ENCODE data around the gene VPS8.

Gene VPS8

GRCh38 chr3:184850201-184850600 is 38.2 kb downstream of the VPS8 start:
- Histone ChIP-seq H3K27me3 (ENCODE audit: insufficient read depth, low read length) (no peaks in the 10 kb centered on the region), H3K36me3 (ENCODE audit: insufficient read depth, low read length) (peaks cover 36% of the 10 kb centered on the region), H3K9ac (ENCODE audit: low read length) (no peak overlapping the region), H3F3A (ENCODE audit: insufficient read depth, low read length) (no peaks in the 10 kb centered on the region), H3K79me2 (ENCODE audit: insufficient read depth, low read length) (no peaks in the 10 kb centered on the region), H3K4me3 (ENCODE audit: low read depth, low read length, poor library complexity, severe bottlenecking) (no peak overlapping the region), H3K9me3 (ENCODE audit: low read length) (no peaks in the 10 kb centered on the region), H4K20me1 (ENCODE audit: insufficient read depth, low read length) (no peaks in the 10 kb centered on the region), H3K4me1 (ENCODE audit: insufficient read depth, low read length, severe bottlenecking) (no peaks in the 10 kb centered on the region), H3K4me2 (ENCODE audit: low read length) (no peak overlapping the region), H3K9me2 (ENCODE audit: low read depth, low read length) (no peaks in the 10 kb centered on the region), H3K27ac (ENCODE audit: low read depth, low read length, poor library complexity, severe bottlenecking) (no peak overlapping the region), H2AFZ (ENCODE audit: low read length) (no peak overlapping the region)
- TF ChIP-seq CTCF (IDR thresholded peaks at IDR 0.05; ENCODE audit: low read length) (no peak), EZH2 (IDR thresholded peaks at IDR 0.05; ENCODE audit: borderline replicate concordance, low read length) (no peak)

GRCh38 chr3:184857099-184857498 is 45.1 kb downstream of the VPS8 start:
- H3K36me3 ChIP-seq (ENCODE audit: insufficient read depth, low read length): peaks cover 72% of the 10 kb centered on the region
- H4K20me1 ChIP-seq (ENCODE audit: insufficient read depth, low read length): no peaks in the 10 kb centered on the region

GRCh38 chr3:184864000-184864399 is 52.0 kb downstream of the VPS8 start:
- no peak overlapping the region for H3K9ac ChIP-seq (ENCODE audit: low read length)
- no peaks in the 10 kb centered on the region for H3K9me3 ChIP-seq (ENCODE audit: low read length)
- no peak overlapping the region for H3K4me3 ChIP-seq (ENCODE audit: low read depth, low read length, poor library complexity, severe bottlenecking)
- no peak overlapping the region for H2AFZ ChIP-seq (ENCODE audit: low read length)
- no peak overlapping the region for H3K4me2 ChIP-seq (ENCODE audit: low read length)
- no peaks in the 10 kb centered on the region for H3K9me2 ChIP-seq (ENCODE audit: low read depth, low read length)
- H3K27me3 ChIP-seq (ENCODE audit: insufficient read depth, low read length): no peaks in the 10 kb centered on the region
- no peaks in the 10 kb centered on the region for H3F3A ChIP-seq (ENCODE audit: insufficient read depth, low read length)
- H3K36me3 ChIP-seq (ENCODE audit: insufficient read depth, low read length): peaks cover 66% of the 10 kb centered on the region
- H3K27ac ChIP-seq (ENCODE audit: low read depth, low read length, poor library complexity, severe bottlenecking): no peak overlapping the region
- no peaks in the 10 kb centered on the region for H4K20me1 ChIP-seq (ENCODE audit: insufficient read depth, low read length)
- TF ChIP-seq EZH2 (IDR thresholded peaks at IDR 0.05; ENCODE audit: borderline replicate concordance, low read length) (no peak), CTCF (IDR thresholded peaks at IDR 0.05; ENCODE audit: low read length) (no peak)
- H3K4me1 ChIP-seq (ENCODE audit: insufficient read depth, low read length, severe bottlenecking): no peaks in the 10 kb centered on the region
- no peaks in the 10 kb centered on the region for H3K79me2 ChIP-seq (ENCODE audit: insufficient read depth, low read length)

More at GRCh38 chr3:184857099-184857498, 45.1 kb downstream of the VPS8 start:
- Histone ChIP-seq H3K79me2 (ENCODE audit: insufficient read depth, low read length) (no peaks in the 10 kb centered on the region), H3K9me3 (ENCODE audit: low read length) (no peaks in the 10 kb centered on the region), H3K9ac (ENCODE audit: low read length) (no peak overlapping the region), H3K4me2 (ENCODE audit: low read length) (no peak overlapping the region), H3K4me3 (ENCODE audit: low read depth, low read length, poor library complexity, severe bottlenecking) (no peak overlapping the region), H2AFZ (ENCODE audit: low read length) (no peak overlapping the region), H3F3A (ENCODE audit: insufficient read depth, low read length) (no peaks in the 10 kb centered on the region), H3K27me3 (ENCODE audit: insufficient read depth, low read length) (no peaks in the 10 kb centered on the region), H3K9me2 (ENCODE audit: low read depth, low read length) (no peaks in the 10 kb centered on the region), H3K4me1 (ENCODE audit: insufficient read depth, low read length, severe bottlenecking) (no peaks in the 10 kb centered on the region), H3K27ac (ENCODE audit: low read depth, low read length, poor library complexity, severe bottlenecking) (no peak overlapping the region)
- no peak for TF ChIP-seq EZH2 (IDR thresholded peaks at IDR 0.05; ENCODE audit: borderline replicate concordance, low read length)
- TF ChIP-seq CTCF (IDR thresholded peaks at IDR 0.05; ENCODE audit: low read length): no peak

Measured in OCI-LY1 (cell line).